ENCODE measurements around the gene RANBP17.
A peak's percentile ranks its signal among the peaks of the same experiment; 100 is the strongest.

Gene RANBP17

DNA sequence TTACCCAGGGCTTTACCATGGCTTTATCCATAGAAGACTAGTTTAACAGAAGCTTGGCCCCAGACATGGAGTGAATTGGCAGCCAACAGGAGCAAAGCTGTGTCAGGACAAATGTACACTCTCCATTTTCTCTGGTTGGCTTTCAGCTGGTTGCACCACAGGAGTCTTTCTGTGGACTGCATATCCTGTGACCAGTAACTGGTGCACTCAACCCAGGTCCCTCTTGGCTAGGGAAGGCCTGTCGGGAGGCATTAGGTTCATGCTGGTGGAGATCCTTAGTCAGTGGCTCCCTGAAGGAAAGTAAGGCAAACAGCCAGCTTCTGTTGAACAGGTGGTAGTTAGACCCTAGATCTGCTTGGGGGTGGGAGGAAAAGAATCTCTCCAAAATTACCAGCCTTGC lies 300.3 kb downstream of the RANBP17 start:
- Histone ChIP-seq H3K9me3 (ENCODE audit: control insufficient read depth, insufficient read depth, low read depth, low read length) (no peaks in the 10 kb centered on the region), H3K36me3 (ENCODE audit: control insufficient read depth in 2 of 2, insufficient read depth in 1 of 2, low read length in 2 of 2) (no peaks in the 10 kb centered on the region), H3K27ac (ENCODE audit: extremely low read depth, low read depth, low read length) (no peak overlapping the region), H3K4me1 (ENCODE audit: control insufficient read depth, insufficient read depth, low read length) (no peaks in the 10 kb centered on the region), H3K4me3 (ENCODE audit: low read depth, low read length) (no peak overlapping the region)
- CTCF ChIA-PET, result interaction anchor here (0.5 to 1.3 kb wide), 11 partner anchors 8 to 418 kb away, joined by 3 to 5 read pairs (median 3); no protein-coding TSS in a partner anchor
- TF ChIP-seq ZNF791 (tag by site-specific recombination; IDR thresholded peaks at IDR 0.05), result no peak
- TF ChIP-seq ZFP37 (tag by site-specific recombination; IDR thresholded peaks at IDR 0.05), result no peak
- TF ChIP-seq ZNF19 (tag by site-specific recombination; IDR thresholded peaks at IDR 0.05; ENCODE audit: low read depth), result no peak
- no peak for TF ChIP-seq KLF16 (tag by site-specific recombination; IDR thresholded peaks at IDR 0.05)
- TF ChIP-seq TCF7L2 (IDR thresholded peaks at IDR 0.05; ENCODE audit: borderline replicate concordance, low read depth, low read length), result no peak
- no peak for TF ChIP-seq ZNF701 (tag by site-specific recombination; IDR thresholded peaks at IDR 0.05)
- POLR2A ChIA-PET, result interaction anchor here (0.8 kb wide), 1 partner anchor 147 kb away, joined by 3 read pairs; the partner anchor contains the start of gene TLX3

DNA sequence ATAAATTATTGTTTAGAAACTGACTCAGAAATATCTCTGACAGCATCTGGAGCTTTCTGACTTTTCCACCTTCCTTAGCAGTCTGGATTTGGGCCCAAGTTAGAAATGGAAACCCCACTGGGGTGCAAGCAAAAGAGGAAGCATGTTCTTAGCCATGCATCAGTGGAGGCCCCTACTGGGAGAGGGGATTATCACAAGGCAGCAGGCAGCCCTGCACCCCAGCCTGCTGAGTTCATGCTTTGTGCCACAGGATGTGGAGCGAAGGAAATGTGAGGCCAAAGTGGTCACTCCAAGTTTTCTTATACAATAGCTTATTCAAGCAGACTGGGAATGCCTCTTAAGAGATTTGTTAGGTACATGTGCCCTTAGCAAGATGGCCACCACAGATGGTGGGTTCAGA lies 300.8 kb downstream of the RANBP17 start:
- ChIA-PET POLR2A (no interaction called here), CTCF (interaction anchor here (0.6 to 1.3 kb wide), 9 partner anchors 8 to 418 kb away, joined by 3 to 4 read pairs (median 3); no protein-coding TSS in a partner anchor)
- no peaks in the 10 kb centered on the region for H3K4me1 ChIP-seq (ENCODE audit: control insufficient read depth, insufficient read depth, low read length)
- H3K27ac ChIP-seq (ENCODE audit: extremely low read depth, low read depth, low read length), result no peak overlapping the region
- H3K36me3 ChIP-seq (ENCODE audit: control insufficient read depth in 2 of 2, insufficient read depth in 1 of 2, low read length in 2 of 2), result no peaks in the 10 kb centered on the region
- TF ChIP-seq ZNF354C (tag by site-specific recombination; IDR thresholded peaks at IDR 0.05; ENCODE audit: borderline replicate concordance, low read depth) (no peak), ZBTB7A (tag by site-specific recombination; IDR thresholded peaks at IDR 0.05; ENCODE audit: low read depth) (no peak), ZNF169 (tag by site-specific recombination; IDR thresholded peaks at IDR 0.05) (no peak), ZNF202 (tag by site-specific recombination; IDR thresholded peaks at IDR 0.05; ENCODE audit: borderline replicate concordance) (no peak), ZIC2 (tag by site-specific recombination; IDR thresholded peaks at IDR 0.05) (peak; percentile 73), WT1 (tag by site-specific recombination; IDR thresholded peaks at IDR 0.05) (no peak)
- TF ChIP-seq, protein P1, sequence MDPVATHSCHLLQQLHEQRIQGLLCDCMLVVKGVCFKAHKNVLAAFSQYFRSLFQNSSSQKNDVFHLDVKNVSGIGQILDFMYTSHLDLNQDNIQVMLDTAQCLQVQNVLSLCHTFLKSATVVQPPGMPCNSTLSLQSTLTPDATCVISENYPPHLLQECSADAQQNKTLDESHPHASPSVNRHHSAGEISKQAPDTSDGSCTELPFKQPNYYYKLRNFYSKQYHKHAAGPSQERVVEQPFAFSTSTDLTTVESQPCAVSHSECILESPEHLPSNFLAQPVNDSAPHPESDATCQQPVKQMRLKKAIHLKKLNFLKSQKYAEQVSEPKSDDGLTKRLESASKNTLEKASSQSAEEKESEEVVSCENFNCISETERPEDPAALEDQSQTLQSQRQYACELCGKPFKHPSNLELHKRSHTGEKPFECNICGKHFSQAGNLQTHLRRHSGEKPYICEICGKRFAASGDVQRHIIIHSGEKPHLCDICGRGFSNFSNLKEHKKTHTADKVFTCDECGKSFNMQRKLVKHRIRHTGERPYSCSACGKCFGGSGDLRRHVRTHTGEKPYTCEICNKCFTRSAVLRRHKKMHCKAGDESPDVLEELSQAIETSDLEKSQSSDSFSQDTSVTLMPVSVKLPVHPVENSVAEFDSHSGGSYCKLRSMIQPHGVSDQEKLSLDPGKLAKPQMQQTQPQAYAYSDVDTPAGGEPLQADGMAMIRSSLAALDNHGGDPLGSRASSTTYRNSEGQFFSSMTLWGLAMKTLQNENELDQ (tag by site-specific recombination; IDR thresholded peaks at IDR 0.05; ENCODE audit: low read depth), result no peak
- TF ChIP-seq, protein P2, sequence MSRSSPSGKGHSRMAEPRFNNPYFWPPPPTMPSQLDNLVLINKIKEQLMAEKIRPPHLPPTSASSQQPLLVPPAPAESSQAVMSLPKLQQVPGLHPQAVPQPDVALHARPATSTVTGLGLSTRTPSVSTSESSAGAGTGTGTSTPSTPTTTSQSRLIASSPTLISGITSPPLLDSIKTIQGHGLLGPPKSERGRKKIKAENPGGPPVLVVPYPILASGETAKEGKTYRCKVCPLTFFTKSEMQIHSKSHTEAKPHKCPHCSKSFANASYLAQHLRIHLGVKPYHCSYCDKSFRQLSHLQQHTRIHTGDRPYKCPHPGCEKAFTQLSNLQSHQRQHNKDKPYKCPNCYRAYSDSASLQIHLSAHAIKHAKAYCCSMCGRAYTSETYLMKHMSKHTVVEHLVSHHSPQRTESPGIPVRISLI (tag by site-specific recombination; IDR thresholded peaks at IDR 0.05), result no peak
- H3K9me3 ChIP-seq (ENCODE audit: control insufficient read depth, insufficient read depth, low read depth, low read length), result no peaks in the 10 kb centered on the region
- H3K4me3 ChIP-seq (ENCODE audit: low read depth, low read length), result no peak overlapping the region

- CTCF ChIA-PET, result interaction anchor here (0.5 kb wide), 1 partner anchor 260 kb away, joined by 3 read pairs; no protein-coding TSS in a partner anchor
- H3K36me3 ChIP-seq (ENCODE audit: control insufficient read depth in 2 of 2, insufficient read depth in 1 of 2, low read length in 2 of 2), result no peaks in the 10 kb centered on the region
- no peaks in the 10 kb centered on the region for H3K9me3 ChIP-seq (ENCODE audit: control insufficient read depth, insufficient read depth, low read depth, low read length)
- no peak overlapping the region for H3K27ac ChIP-seq (ENCODE audit: extremely low read depth, low read depth, low read length)
- POLR2A ChIA-PET, result no interaction called here
- TF ChIP-seq ZNF354C (tag by site-specific recombination; IDR thresholded peaks at IDR 0.05; ENCODE audit: borderline replicate concordance, low read depth), result no peak
- peak; percentile 37; the same call in 1 of the 2 replicates for TF ChIP-seq TCF7L2 (IDR thresholded peaks at IDR 0.05; ENCODE audit: borderline replicate concordance, low read depth, low read length)
- H3K4me3 ChIP-seq (ENCODE audit: low read depth, low read length), result no peak overlapping the region
- H3K4me1 ChIP-seq (ENCODE audit: control insufficient read depth, insufficient read depth, low read length), result no peaks in the 10 kb centered on the region
Observed at GRCh38 chr5:171166766-171167165, 304.9 kb downstream of the RANBP17 start.

GRCh38 chr5:171168171-171168570 lies 306.4 kb downstream of the RANBP17 start:
- Histone ChIP-seq H3K4me3 (ENCODE audit: low read depth, low read length) (no peak overlapping the region), H3K4me1 (ENCODE audit: control insufficient read depth, insufficient read depth, low read length) (no peaks in the 10 kb centered on the region), H3K9me3 (ENCODE audit: control insufficient read depth, insufficient read depth, low read depth, low read length) (no peaks in the 10 kb centered on the region), H3K36me3 (ENCODE audit: control insufficient read depth in 2 of 2, insufficient read depth in 1 of 2, low read length in 2 of 2) (no peaks in the 10 kb centered on the region), H3K27ac (ENCODE audit: extremely low read depth, low read depth, low read length) (no peak overlapping the region)
- POLR2A ChIA-PET, result no interaction called here
- CTCF ChIA-PET, result interaction anchor here (0.7 kb wide), 1 partner anchor 8 kb away, joined by 4 read pairs; no protein-coding TSS in a partner anchor
- TF ChIP-seq PATZ1 (tag by site-specific recombination; IDR thresholded peaks at IDR 0.05), result no peak
- no peak for TF ChIP-seq ZNF112 (tag by site-specific recombination; IDR thresholded peaks at IDR 0.05)
- no peak for TF ChIP-seq ZNF274 (IDR thresholded peaks at IDR 0.05; ENCODE audit: low read length)
- TF ChIP-seq ZNF274 (tag by site-specific recombination; IDR thresholded peaks at IDR 0.05; ENCODE audit: borderline replicate concordance), result no peak
- TF ChIP-seq ZNF366 (tag by site-specific recombination; conservative IDR thresholded peaks at IDR 0.05), result no peak
- no peak for TF ChIP-seq ZNF626 (tag by site-specific recombination; IDR thresholded peaks at IDR 0.05)
- TF ChIP-seq ZNF777 (tag by site-specific recombination; IDR thresholded peaks at IDR 0.05; ENCODE audit: borderline replicate concordance), result no peak
